ENCODE results near the gene FOXR1.

DNA sequence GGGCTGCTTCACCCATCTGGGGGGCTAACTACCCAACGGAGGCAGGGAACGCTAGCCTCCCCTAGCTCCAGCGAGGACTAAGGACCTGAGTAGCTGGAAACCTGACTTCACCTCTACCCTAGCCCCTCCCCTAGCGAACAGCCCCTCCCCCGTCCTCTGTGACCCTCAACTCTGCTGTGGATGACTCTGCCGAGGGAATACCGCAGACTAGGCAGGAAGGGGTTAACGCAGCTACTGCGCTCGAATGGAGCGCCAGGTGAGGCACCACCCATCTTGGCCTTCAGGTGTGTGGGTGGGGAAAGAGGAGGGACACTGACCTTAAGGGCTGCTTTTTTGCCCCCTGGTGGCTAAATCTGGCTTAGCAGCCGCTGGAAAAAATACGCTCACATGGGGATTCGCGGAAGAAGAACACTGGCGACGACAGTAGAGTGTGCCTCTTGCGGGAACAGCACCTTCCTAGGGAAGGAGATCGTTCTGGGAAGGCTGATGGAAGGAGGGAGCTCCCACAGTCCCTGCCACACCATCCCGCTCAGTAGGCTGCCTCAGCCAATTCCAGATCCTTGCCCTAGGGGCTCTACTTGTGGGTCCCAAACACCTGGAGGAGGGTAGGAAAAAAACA, 41.4 kb upstream of the FOXR1 start:
- no peak for TF ChIP-seq EZH2phosphoT487 (IDR thresholded peaks at IDR 0.05; ENCODE audit: borderline replicate concordance, low read length)
- TF ChIP-seq, protein P1, sequence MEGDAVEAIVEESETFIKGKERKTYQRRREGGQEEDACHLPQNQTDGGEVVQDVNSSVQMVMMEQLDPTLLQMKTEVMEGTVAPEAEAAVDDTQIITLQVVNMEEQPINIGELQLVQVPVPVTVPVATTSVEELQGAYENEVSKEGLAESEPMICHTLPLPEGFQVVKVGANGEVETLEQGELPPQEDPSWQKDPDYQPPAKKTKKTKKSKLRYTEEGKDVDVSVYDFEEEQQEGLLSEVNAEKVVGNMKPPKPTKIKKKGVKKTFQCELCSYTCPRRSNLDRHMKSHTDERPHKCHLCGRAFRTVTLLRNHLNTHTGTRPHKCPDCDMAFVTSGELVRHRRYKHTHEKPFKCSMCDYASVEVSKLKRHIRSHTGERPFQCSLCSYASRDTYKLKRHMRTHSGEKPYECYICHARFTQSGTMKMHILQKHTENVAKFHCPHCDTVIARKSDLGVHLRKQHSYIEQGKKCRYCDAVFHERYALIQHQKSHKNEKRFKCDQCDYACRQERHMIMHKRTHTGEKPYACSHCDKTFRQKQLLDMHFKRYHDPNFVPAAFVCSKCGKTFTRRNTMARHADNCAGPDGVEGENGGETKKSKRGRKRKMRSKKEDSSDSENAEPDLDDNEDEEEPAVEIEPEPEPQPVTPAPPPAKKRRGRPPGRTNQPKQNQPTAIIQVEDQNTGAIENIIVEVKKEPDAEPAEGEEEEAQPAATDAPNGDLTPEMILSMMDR (IDR thresholded peaks at IDR 0.05; ENCODE audit: low read depth, low read length, poor library complexity, severe bottlenecking) = peak; percentile 96
